ENCODE measurements around the gene RASA1. TPM values are rescaled to one million over a fixed set of nuclear protein-coding genes. Genes with fewer than 3 reads are reported as not detected.

The RASA1 gene
- total RNA-seq, 1 experiment from 2014 or later, result 23.9 TPM

DNA sequence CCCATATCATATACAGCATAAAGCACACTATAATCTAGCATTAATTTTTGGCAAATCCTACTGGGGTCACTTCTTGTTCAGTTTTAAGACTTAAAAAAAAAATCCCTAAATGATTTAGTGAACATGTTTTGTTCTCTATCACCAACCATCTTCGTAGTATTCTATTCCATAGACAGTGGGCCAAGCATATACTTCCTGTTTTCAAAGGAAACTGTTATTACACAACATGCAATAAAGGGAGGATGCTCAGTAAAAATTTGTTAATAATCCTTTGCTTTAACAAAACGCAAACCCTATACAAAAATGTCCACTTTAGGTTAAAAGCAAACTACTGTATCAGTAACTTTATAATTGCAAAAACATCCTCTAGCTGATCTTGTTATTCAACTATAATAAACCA lies 132.0 kb downstream of the RASA1 start:
- Histone ChIP-seq H3K79me2 (ENCODE audit: insufficient read depth, low read length) (peaks cover 67% of the 10 kb centered on the region), H3K36me3 (ENCODE audit: control insufficient read depth in 1 of 2, insufficient read depth in 2 of 2, low read length in 2 of 2) (peaks cover 72 to 76% of the 10 kb centered on the region in 2 experiments), H3K9ac (ENCODE audit: low read length) (no peak overlapping the region), H3K27me3 (ENCODE audit: insufficient read depth, low read length) (no peaks in the 10 kb centered on the region), H2AFZ (ENCODE audit: low read depth, low read length, poor library complexity, severe bottlenecking) (no peak overlapping the region), H3K27ac (ENCODE audit: low read depth, low read length) (no peak overlapping the region), H3K9me3 (ENCODE audit: control insufficient read depth in 1 of 2, insufficient read depth in 1 of 2, low read depth in 1 of 2, low read length in 2 of 2) (no peaks in the 10 kb centered on the region), H3K4me1 (ENCODE audit: control insufficient read depth in 1 of 2, insufficient read depth in 2 of 2, low read length in 2 of 2) (no peaks in the 10 kb centered on the region), H3K4me2 (ENCODE audit: low read length) (no peak overlapping the region), H4K20me1 (ENCODE audit: insufficient read depth) (no peaks in the 10 kb centered on the region; the same call in 1 of the 2 replicates), H3K9me2 (ENCODE audit: insufficient read depth) (no peaks in the 10 kb centered on the region), H3K4me3 (replicated peaks in 1 of 2; ENCODE audit: low read depth in 1 of 2, low read length in 2 of 2) (no peak overlapping the region)
- no TSS peak for BruUV-seq (replicated peaks)
- no peak for TF ChIP-seq SP1 (IDR thresholded peaks at IDR 0.05; ENCODE audit: low read depth)
- TF ChIP-seq ZFX (IDR thresholded peaks at IDR 0.05), result no peak
- no peak for TF ChIP-seq POLR2A (IDR thresholded peaks at IDR 0.05; ENCODE audit: borderline replicate concordance, extremely low read depth, insufficient read depth, insufficient read length)
- no peak for TF ChIP-seq ELF1 (IDR thresholded peaks at IDR 0.05; ENCODE audit: borderline replicate concordance, low read depth)
- POLR2A ChIA-PET, result no interaction called here
- DNase-seq (ENCODE audit: low read depth, low spot score) (no peak), ATAC-seq (no peak)
- CTCF ChIA-PET, result interaction anchor here (0.6 to 2.8 kb wide), 14 partner anchors 8 to 1325 kb away, joined by 3 to 29 read pairs (median 4); partner anchors contain the start of gene CCNH
- intact Hi-C loops (cut with micrococcal nuclease), result loop anchor here (1.0 to 2.0 kb wide), 2 partner anchors 329 to 351 kb away; no protein-coding TSS in a partner anchor
- RAD21 ChIA-PET (ENCODE audit: low non-redundant PET in 1 of 2, low total read pairs in 2 of 2, uncharacterized antibody in 2 of 2, unreplicated experiment in 2 of 2), result interaction anchor here (0.8 kb wide), 2 partner anchors 330 to 386 kb away, joined by 3 to 5 read pairs; no protein-coding TSS in a partner anchor

- H3K27ac ChIP-seq (ENCODE audit: low read depth, low read length), result no peak overlapping the region
- no peaks in the 10 kb centered on the region for H3K4me1 ChIP-seq (ENCODE audit: control insufficient read depth in 1 of 2, insufficient read depth in 2 of 2, low read length in 2 of 2)
- H3K9ac ChIP-seq (ENCODE audit: low read length), result no peak overlapping the region
- ChIA-PET CTCF (interaction anchor here (0.6 to 2.8 kb wide), 13 partner anchors 9 to 1324 kb away, joined by 3 to 29 read pairs (median 4); partner anchors contain the start of gene CCNH), RAD21 (ENCODE audit: low non-redundant PET in 1 of 2, low total read pairs in 2 of 2, uncharacterized antibody in 2 of 2, unreplicated experiment in 2 of 2) (interaction anchor here (0.7 to 0.8 kb wide), 3 partner anchors 330 to 387 kb away, joined by 3 to 5 read pairs (median 3); no protein-coding TSS in a partner anchor), POLR2A (interaction anchor here (2.0 kb wide), 1 partner anchor 11 kb away, joined by 4 read pairs; no protein-coding TSS in a partner anchor)
- H3K9me3 ChIP-seq (ENCODE audit: control insufficient read depth in 1 of 2, insufficient read depth in 1 of 2, low read depth in 1 of 2, low read length in 2 of 2), result no peaks in the 10 kb centered on the region
- no TSS peak for BruUV-seq (replicated peaks)
- peaks cover 70 to 76% of the 10 kb centered on the region in 2 experiments for H3K36me3 ChIP-seq (ENCODE audit: control insufficient read depth in 1 of 2, insufficient read depth in 2 of 2, low read length in 2 of 2)
- peak; percentile 73 for ATAC-seq
- H3K27me3 ChIP-seq (ENCODE audit: insufficient read depth, low read length), result no peaks in the 10 kb centered on the region
- no peak overlapping the region for H3K4me3 ChIP-seq (replicated peaks in 1 of 2; ENCODE audit: low read depth in 1 of 2, low read length in 2 of 2)
- H2AFZ ChIP-seq (ENCODE audit: low read depth, low read length, poor library complexity, severe bottlenecking), result no peak overlapping the region
- no peaks in the 10 kb centered on the region; the same call in 1 of the 2 replicates for H4K20me1 ChIP-seq (ENCODE audit: insufficient read depth)
- no peaks in the 10 kb centered on the region for H3K9me2 ChIP-seq (ENCODE audit: insufficient read depth)
- H3K79me2 ChIP-seq (ENCODE audit: insufficient read depth, low read length), result peaks cover 72% of the 10 kb centered on the region
- DNase-seq (ENCODE audit: low read depth, low spot score), result peak; percentile 10
- intact Hi-C loops (cut with micrococcal nuclease), result loop anchor here (1.0 to 2.0 kb wide), 2 partner anchors 330 to 352 kb away; no protein-coding TSS in a partner anchor
- TF ChIP-seq, protein P1, sequence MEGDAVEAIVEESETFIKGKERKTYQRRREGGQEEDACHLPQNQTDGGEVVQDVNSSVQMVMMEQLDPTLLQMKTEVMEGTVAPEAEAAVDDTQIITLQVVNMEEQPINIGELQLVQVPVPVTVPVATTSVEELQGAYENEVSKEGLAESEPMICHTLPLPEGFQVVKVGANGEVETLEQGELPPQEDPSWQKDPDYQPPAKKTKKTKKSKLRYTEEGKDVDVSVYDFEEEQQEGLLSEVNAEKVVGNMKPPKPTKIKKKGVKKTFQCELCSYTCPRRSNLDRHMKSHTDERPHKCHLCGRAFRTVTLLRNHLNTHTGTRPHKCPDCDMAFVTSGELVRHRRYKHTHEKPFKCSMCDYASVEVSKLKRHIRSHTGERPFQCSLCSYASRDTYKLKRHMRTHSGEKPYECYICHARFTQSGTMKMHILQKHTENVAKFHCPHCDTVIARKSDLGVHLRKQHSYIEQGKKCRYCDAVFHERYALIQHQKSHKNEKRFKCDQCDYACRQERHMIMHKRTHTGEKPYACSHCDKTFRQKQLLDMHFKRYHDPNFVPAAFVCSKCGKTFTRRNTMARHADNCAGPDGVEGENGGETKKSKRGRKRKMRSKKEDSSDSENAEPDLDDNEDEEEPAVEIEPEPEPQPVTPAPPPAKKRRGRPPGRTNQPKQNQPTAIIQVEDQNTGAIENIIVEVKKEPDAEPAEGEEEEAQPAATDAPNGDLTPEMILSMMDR (IDR thresholded peaks at IDR 0.05 in 2 of 3, conservative IDR thresholded peaks at IDR 0.05 in 1 of 3; ENCODE audit: borderline replicate concordance in 1 of 3, insufficient read depth in 1 of 3, low read depth in 2 of 3, low read length in 2 of 3), result peak; percentile 44 to 68 (median 53); a peak in 5 of 6 replicates
- TF ChIP-seq RAD21 (IDR thresholded peaks at IDR 0.05; ENCODE audit: low read depth) (peak; percentile 72), MAX (IDR thresholded peaks at IDR 0.05) (no peak), SIN3A (IDR thresholded peaks at IDR 0.05; ENCODE audit: low read depth) (no peak)
- H3K4me2 ChIP-seq (ENCODE audit: low read length), result no peak overlapping the region
Measured at GRCh38 chr5:87400305-87400899, 132.7 kb downstream of the RASA1 start.

Measured in HCT116 (cell line).